HCT116 (cell line): ENCODE measurements around the gene TNRC6A. TPM values are rescaled to one million over a fixed set of nuclear protein-coding genes. Genes with fewer than 3 reads are reported as not detected.

Source experiments
- ATAC-seq: fragments of 200-7000 bp; cut with Tn5 transposase; 2 replicates; pipeline ENCODE4 v1.9.1; 2020; ENCODE audit warnings: mild to moderate bottlenecking, moderate library complexity
- BruUV-seq: library from RNA; stranded (reverse); fragments of 400-500 nt; replicated peaks from 2 replicates; lab custom pipeline; 2021; lab: Mats Ljungman, UMichigan
- CTCF ChIA-PET: fragments of 300-600 bp; sonication (Branson Sonifier 250); formaldehyde crosslinking; loops from one replicate; lab custom pipeline; 2021; ENCODE audit warnings: antibody characterized with exemption; lab: Charles Lee
- POLR2A ChIA-PET: fragments of 300-600, 350-600 bp; sonication (Branson Sonifier 250); formaldehyde crosslinking; loops from one replicate; lab custom pipeline; 2021; ENCODE audit warnings: antibody characterized with exemption; lab: Charles Lee
- RAD21 ChIA-PET, 2 experiments: fragments of 300-600 bp; sonication (Branson Sonifier 250); formaldehyde crosslinking; loops; one replicate each; lab custom pipeline; 2023; ENCODE audit warnings: low total read pairs in 2 of 2; ENCODE audit not compliant: uncharacterized antibody in 2 of 2, unreplicated experiment in 2 of 2, low non-redundant PET in 1 of 2; lab: Charles Lee
- DNase-seq: peaks from one replicate; pipeline ENCODE4 v3.0.0-alpha.2; 2010; ENCODE audit warnings: low read depth, low spot score
- H2AFZ ChIP-seq: fragments of 200-600 bp; shearing (Covaris generic), sonication (generic); 2 replicates; pipeline ENCODE4 v1.6.1; 2017; ENCODE audit warnings: low read depth, mixed run types, mixed read lengths, antibody characterized with exemption, low read length; ENCODE audit not compliant: poor library complexity, severe bottlenecking
- H3K27ac ChIP-seq: 2 replicates; pipeline ENCODE4 v1.5.1; 2012; ENCODE audit warnings: low read depth, low read length
- H3K27me3 ChIP-seq: fragments of 200-600 bp; sonication (generic); 2 replicates; pipeline ENCODE4 v1.6.1; 2016; ENCODE audit warnings: mixed run types, low read length, mixed read lengths; ENCODE audit not compliant: insufficient read depth
- H3K36me3 ChIP-seq, 2 experiments: fragments of 200-500 bp in 1 of 2; fragments of 200-600 bp in 1 of 2; sonication (Bioruptor generic) in 1 of 2; sonication (generic) in 1 of 2; 2 replicates each; pipeline versions ENCODE4 v1.5.1 to v1.6.1; 2014 to 2016; ENCODE audit warnings: low read length in 2 of 2, inconsistent platforms in 1 of 2, mixed read lengths in 1 of 2, mixed run types in 1 of 2; ENCODE audit not compliant: insufficient read depth in 2 of 2, control insufficient read depth in 1 of 2
- H3K4me1 ChIP-seq, 2 experiments: fragments of 200-600 bp in 1 of 2; sonication (generic) in 1 of 2; 2 replicates each; pipeline versions ENCODE4 v1.5.1 to v1.6.1; 2012 to 2017; ENCODE audit warnings: low read length in 2 of 2, inconsistent platforms in 1 of 2, mild to moderate bottlenecking in 1 of 2, mixed read lengths in 1 of 2, mixed run types in 1 of 2, moderate library complexity in 1 of 2; ENCODE audit not compliant: insufficient read depth in 2 of 2, control insufficient read depth in 1 of 2
- H3K4me2 ChIP-seq: fragments of 200-600 bp; sonication (generic); 2 replicates; pipeline ENCODE4 v1.6.1; 2017; ENCODE audit warnings: mixed run types, low read length, mixed read lengths
- H3K4me3 ChIP-seq, 2 experiments: fragments of 200-600 bp in 1 of 2; sonication (generic) in 1 of 2; replicated peaks in 1 of 2; 2 replicates each; pipeline ENCODE4 v1.5.1; 2011 to 2016; ENCODE audit warnings: low read length in 2 of 2, control low read depth in 1 of 2, low read depth in 1 of 2, mild to moderate bottlenecking in 1 of 2, mixed read lengths in 1 of 2, mixed run types in 1 of 2
- H3K79me2 ChIP-seq: fragments of 200-600 bp; sonication (generic); 2 replicates; pipeline ENCODE4 v1.6.1; 2017; ENCODE audit warnings: mild to moderate bottlenecking, mixed run types, low read length, moderate library complexity, mixed read lengths; ENCODE audit not compliant: insufficient read depth
- H3K9ac ChIP-seq: fragments of 200-600 bp; sonication (generic); 2 replicates; pipeline ENCODE4 v1.6.1; 2016; ENCODE audit warnings: low read length, mixed read lengths
- H3K9me2 ChIP-seq: fragments of 200-600 bp; sonication (generic), shearing (Covaris generic); 2 replicates; pipeline ENCODE4 v1.6.1; 2017; ENCODE audit warnings: mixed run types, mild to moderate bottlenecking, moderate library complexity; ENCODE audit not compliant: insufficient read depth
- H3K9me3 ChIP-seq, 2 experiments: fragments of 200-500 bp in 1 of 2; fragments of 200-600 bp in 1 of 2; sonication (Bioruptor generic) in 1 of 2; sonication (generic) in 1 of 2; 2 replicates each; pipeline ENCODE4 v1.6.1; 2014 to 2017; ENCODE audit warnings: low read length in 2 of 2, mixed read lengths in 2 of 2, inconsistent platforms in 1 of 2, low read depth in 1 of 2, mild to moderate bottlenecking in 1 of 2, mixed run types in 1 of 2, moderate library complexity in 1 of 2; ENCODE audit not compliant: control insufficient read depth in 1 of 2, insufficient read depth in 1 of 2
- H4K20me1 ChIP-seq: fragments of 200-600 bp; sonication (generic), shearing (Covaris generic); 2 replicates; pipeline ENCODE4 v1.6.1; 2017; ENCODE audit warnings: mixed run types, mild to moderate bottlenecking, moderate library complexity; ENCODE audit not compliant: insufficient read depth
- ATF3 ChIP-seq: IDR thresholded peaks from 2 replicates; pipeline ENCODE4 v1.6.1; 2012
- CBX3 ChIP-seq: IDR thresholded peaks from 2 replicates; pipeline ENCODE4 v1.6.1; 2012; ENCODE audit warnings: low read depth
- CEBPB ChIP-seq: IDR thresholded peaks from 2 replicates; pipeline ENCODE4 v1.6.1; 2012; ENCODE audit warnings: low read depth
- CTCF ChIP-seq, 3 experiments: fragments of 200-600 bp in 1 of 3; sonication (generic) in 1 of 3; IDR thresholded peaks in 2 of 3; conservative IDR thresholded peaks in 1 of 3; 2 replicates each; pipeline ENCODE4 v1.5.1; 2012 to 2017; ENCODE audit warnings: low read depth in 2 of 3, low read length in 2 of 3, antibody characterized with exemption in 1 of 3, borderline replicate concordance in 1 of 3, control low read depth in 1 of 3, mild to moderate bottlenecking in 1 of 3, mixed read lengths in 1 of 3, mixed run types in 1 of 3, moderate library complexity in 1 of 3; ENCODE audit not compliant: insufficient read depth in 1 of 3
- EZH2 ChIP-seq: fragments of 200-600 bp; sonication (generic); IDR thresholded peaks from 2 replicates; pipeline ENCODE4 v1.6.1; 2017; ENCODE audit warnings: antibody characterized with exemption, mixed run types
- EZH2phosphoT487 ChIP-seq: fragments of 200-600 bp; IDR thresholded peaks from 2 replicates; pipeline ENCODE4 v1.6.1; 2018; ENCODE audit warnings: antibody characterized with exemption, borderline replicate concordance
- JUND ChIP-seq: IDR thresholded peaks from 2 replicates; pipeline ENCODE4 v1.6.1; 2012
- MAX ChIP-seq: IDR thresholded peaks from 2 replicates; pipeline ENCODE4 v1.6.1; 2012
- POLR2AphosphoS5 ChIP-seq: IDR thresholded peaks from 2 replicates; pipeline ENCODE4 v1.6.1; 2011; ENCODE audit warnings: mild to moderate bottlenecking, low read depth, low read length, moderate library complexity
- RAD21 ChIP-seq: IDR thresholded peaks from 2 replicates; pipeline ENCODE4 v1.6.1; 2012; ENCODE audit warnings: low read depth, mild to moderate bottlenecking
- REST ChIP-seq: IDR thresholded peaks from 2 replicates; pipeline ENCODE4 v1.6.1; 2012; ENCODE audit warnings: low read depth
- SRF ChIP-seq: IDR thresholded peaks from 2 replicates; pipeline ENCODE4 v1.6.1; 2012; ENCODE audit warnings: low read depth
- YY1 ChIP-seq: IDR thresholded peaks from 2 replicates; pipeline ENCODE4 v1.6.1; 2011; ENCODE audit warnings: low read length, low read depth, moderate library complexity, mild to moderate bottlenecking; ENCODE audit not compliant: insufficient replicate concordance; ENCODE audit errors: extremely low read depth
- ZNF274 ChIP-seq: fragments of 200-500 bp; sonication (Bioruptor generic); IDR thresholded peaks from 2 replicates; pipeline ENCODE4 v1.6.1; 2014; ENCODE audit warnings: mild to moderate bottlenecking, low read depth, low read length, inconsistent platforms
- intact Hi-C: fragments of 100-400 bp; cut with micrococcal nuclease; formaldehyde crosslinking; loops from 2 replicates; pipeline ENCODE4 v1.10.0; 2022
- total RNA-seq: library from RNA; stranded (reverse); gene quantifications from one replicate; pipeline ENCODE4 v1.2.1, GENCODE V29; 2021; ENCODE audit not compliant: unreplicated experiment

Gene TNRC6A
- total RNA-seq, 1 experiment from 2014 or later: 37.0 TPM

- peaks cover 100% of the 10 kb centered on the region for H3K79me2 ChIP-seq
- H3K27me3 ChIP-seq: no peaks in the 10 kb centered on the region
- peaks cover 47% of the 10 kb centered on the region for H4K20me1 ChIP-seq
- no peak overlapping the region for H3K4me2 ChIP-seq
- H2AFZ ChIP-seq: no peak overlapping the region
- DNase-seq (no peak), ATAC-seq (no peak)
- no peaks in the 10 kb centered on the region for H3K9me3 ChIP-seq
- CTCF ChIA-PET: interaction anchor here (0.6 kb wide), 1 partner anchor 9 kb away, joined by 3 read pairs; no protein-coding TSS in a partner anchor
- no peak overlapping the region for H3K27ac ChIP-seq
- H3K4me1 ChIP-seq: peaks cover 19 to 24% of the 10 kb centered on the region in 2 experiments
- RAD21 ChIA-PET: no interaction called here
- intact Hi-C loops: loop anchor here (10.0 kb wide), 1 partner anchor 64 kb away; no protein-coding TSS in a partner anchor
- H3K36me3 ChIP-seq: 0 out of 4 replicates have a peak, but pooled peaks cover 0 to 2% of the 10 kb centered on the region in 2 experiments
- no peaks in the 10 kb centered on the region for H3K9me2 ChIP-seq
- no peak for TF ChIP-seq POLR2AphosphoS5
- TF ChIP-seq SRF: no peak
- TF ChIP-seq RAD21: no peak
- no peak for TF ChIP-seq CBX3
- no peak overlapping the region for H3K4me3 ChIP-seq
- POLR2A ChIA-PET: interaction anchor here (0.6 kb wide), 1 partner anchor 89 kb away, joined by 3 read pairs; no protein-coding TSS in a partner anchor
- no TSS peak for BruUV-seq
- H3K9ac ChIP-seq: no peak overlapping the region
Observed at GRCh38 chr16:24738895-24739294, 9.4 kb downstream of the TNRC6A start.

GRCh38 chr16:24741862-24742261 lies 12.4 kb downstream of the TNRC6A start:
- Histone ChIP-seq H3K9me3 (no peaks in the 10 kb centered on the region), H3K79me2 (peaks cover 100% of the 10 kb centered on the region), H2AFZ (no peak overlapping the region), H3K4me3 (no peak overlapping the region), H3K9ac (no peak overlapping the region), H3K27ac (no peak overlapping the region), H3K4me2 (no peak overlapping the region), H4K20me1 (peaks cover 54% of the 10 kb centered on the region; the same call in 1 of the 2 replicates), H3K36me3 (peaks cover 0 to 3% of the 10 kb centered on the region in 2 experiments; a peak in 1 of 4 replicates), H3K9me2 (no peaks in the 10 kb centered on the region), H3K27me3 (no peaks in the 10 kb centered on the region), H3K4me1 (peaks cover 9 to 14% of the 10 kb centered on the region in 2 experiments; a peak in 3 of 4 replicates)
- DNase-seq: no peak
- ChIA-PET CTCF (no interaction called here), RAD21 (no interaction called here), POLR2A (no interaction called here)
- intact Hi-C loops: no loop called here
- no peak for ATAC-seq
- BruUV-seq: no TSS peak
- TF ChIP-seq CTCF (IDR thresholded peaks at IDR 0.05 in 2 of 3, conservative IDR thresholded peaks at IDR 0.05 in 1 of 3; ENCODE audit: borderline replicate concordance in 1 of 3, insufficient read depth in 1 of 3, low read depth in 2 of 3, low read length in 2 of 3) (no peak), CEBPB (no peak), CBX3 (no peak), EZH2phosphoT487 (no peak), YY1 (no peak), MAX (no peak), ATF3 (no peak), POLR2AphosphoS5 (no peak), ZNF274 (no peak), EZH2 (no peak), REST (no peak), RAD21 (no peak), SRF (no peak), JUND (no peak)
